NCI-H2081 (cell line): ENCODE measurements around the gene THOC2.
A peak's percentile ranks its signal among the peaks of the same experiment; 100 is the strongest.
"Not testable (repeated sequence)": the region's sequence is repeated elsewhere in the genome, so short reads cannot be mapped to it uniquely, and the experiment has no call there.

ENCODE experiments used
- DNase-seq, 2 experiments: peaks; one replicate each; lab custom pipeline; 2025; lab: John Stamatoyannopoulos, UW

The THOC2 gene

GRCh38 chrX:123732670-123733363 is at the start of gene THOC2:
THOC2 (minus strand) TSS chrX:123733052; CDS start chrX:123733022, 30 bp downstream.
- DNase-seq, result peak; percentile 91 to 95

- DNase-seq, result not testable (repeated sequence)
These were observed 48.9 kb upstream of the THOC2 start for GRCh38 chrX:123781786-123782185.

- peak in 1 of 2 experiments; percentile 23 for DNase-seq
These were observed 47.1 kb upstream of the THOC2 start for GRCh38 chrX:123779908-123780396.

DNA sequence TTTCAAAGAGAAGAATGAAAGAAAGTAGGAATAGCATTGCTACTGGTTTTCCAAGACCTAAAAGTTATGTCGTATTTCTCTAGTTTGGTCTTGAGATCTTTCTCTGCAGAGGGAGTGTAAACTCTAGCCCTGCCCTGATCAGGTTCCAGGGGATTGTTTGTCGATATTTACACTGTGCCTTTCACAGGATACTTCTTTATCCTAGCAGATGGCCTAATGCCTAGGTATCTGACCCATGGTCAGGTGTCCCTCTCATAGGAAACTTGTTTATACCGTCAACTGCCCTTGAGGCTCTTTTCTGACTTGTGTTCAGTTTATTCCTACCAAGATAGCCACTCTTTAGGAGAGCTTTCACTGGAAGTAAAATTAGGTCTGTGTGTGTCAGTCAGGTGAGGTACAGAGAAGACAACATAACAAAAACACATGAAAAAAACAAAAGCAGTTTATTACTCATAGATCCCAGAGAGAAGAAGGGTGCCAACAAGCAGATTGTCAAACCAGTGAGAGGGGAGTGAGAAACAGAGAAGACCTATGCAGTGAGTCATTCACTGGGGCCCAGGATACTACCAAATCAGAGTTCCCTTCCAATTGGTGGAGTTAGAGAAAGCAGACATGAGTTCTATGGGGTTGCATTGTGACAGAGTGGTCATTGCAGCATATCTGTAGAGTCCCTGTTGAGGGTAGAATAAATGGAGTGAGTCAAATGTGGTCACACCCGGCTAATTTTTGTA is 40.6 kb upstream of the THOC2 start:
- no peak for DNase-seq

DNA sequence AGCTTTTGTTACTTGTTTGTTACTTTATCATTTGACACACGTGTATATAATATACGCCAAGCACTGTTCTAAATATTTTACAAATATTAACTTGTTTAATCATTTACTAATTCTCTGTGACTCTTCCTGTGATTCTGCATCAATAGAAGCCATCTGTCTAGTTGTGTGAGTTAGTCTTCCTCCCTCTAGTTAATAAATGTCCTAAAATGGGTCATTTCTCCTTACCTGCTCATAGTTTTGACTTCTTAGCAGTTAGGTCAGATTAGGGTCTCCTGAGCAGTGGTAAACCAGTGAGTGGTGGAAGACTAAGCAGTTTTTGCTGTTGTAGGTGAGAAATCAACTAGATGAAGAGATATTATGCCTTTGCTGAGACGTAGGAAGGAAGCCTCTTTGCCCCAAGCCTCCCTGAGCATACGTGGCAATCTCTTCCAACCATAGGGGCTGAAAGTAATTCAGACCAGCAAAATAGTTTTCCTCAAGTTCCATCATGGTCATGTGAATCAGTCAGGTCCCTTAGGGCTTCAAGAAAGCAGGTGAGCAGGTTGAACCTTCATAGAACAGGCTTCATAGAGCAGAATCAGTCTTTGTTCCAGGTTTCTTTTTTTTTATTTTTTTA is 38.7 kb upstream of the THOC2 start:
- no peak for DNase-seq

- DNase-seq, result peak; percentile 88 to 92
These were observed 32.4 kb upstream of the THOC2 start for GRCh38 chrX:123764967-123765871.

DNA sequence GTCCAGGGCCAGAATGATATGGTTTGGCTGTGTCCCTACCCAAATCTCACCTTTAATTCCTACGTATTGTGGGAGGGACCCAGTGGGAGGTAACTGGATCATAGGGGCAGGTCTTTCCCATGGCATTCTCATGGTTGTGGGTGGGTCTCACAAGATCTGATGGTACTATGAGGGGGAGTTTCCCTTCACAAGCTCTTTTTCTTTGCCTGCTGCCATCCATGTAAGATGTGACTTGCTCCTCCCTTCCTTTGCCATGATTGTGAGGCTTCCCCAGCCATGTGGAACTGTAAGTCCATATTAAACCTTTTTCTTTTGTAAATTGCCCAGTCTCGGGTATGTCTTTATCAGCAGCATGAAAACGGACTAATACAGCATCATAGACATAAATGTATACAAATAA is 27.0 kb upstream of the THOC2 start:
- not testable (repeated sequence) for DNase-seq

- not testable (repeated sequence) for DNase-seq
These were observed 24.9 kb upstream of the THOC2 start for GRCh38 chrX:123757794-123758193.

GRCh38 chrX:123756320-123756719 is 23.5 kb upstream of the THOC2 start:
- DNase-seq, result no peak

- DNase-seq, result no peak
These were observed 22.3 kb upstream of the THOC2 start for GRCh38 chrX:123755107-123755506.

GRCh38 chrX:123753656-123754350 is 21.0 kb upstream of the THOC2 start:
- no peak for DNase-seq

DNA sequence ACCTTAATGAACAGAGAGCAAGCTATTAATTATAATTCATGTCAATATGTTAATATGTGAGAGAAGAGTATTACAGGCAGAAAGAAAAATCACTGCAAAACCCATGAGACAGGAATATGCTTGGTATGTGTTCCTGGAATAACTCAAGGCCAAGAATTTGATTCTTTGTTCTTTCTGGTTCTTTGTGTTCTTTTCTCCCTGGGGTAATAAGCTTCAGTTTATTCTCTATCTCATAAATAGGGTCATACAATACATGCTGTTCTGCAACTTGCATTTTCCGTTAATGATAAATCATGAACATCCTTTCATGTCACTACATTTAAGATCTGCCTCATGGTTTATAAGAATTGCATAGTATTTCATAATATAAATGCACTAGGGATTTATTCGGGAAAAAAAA is 16.8 kb upstream of the THOC2 start:
- no peak for DNase-seq

- DNase-seq, result no peak
These were observed 12.7 kb upstream of the THOC2 start for GRCh38 chrX:123745511-123745910.

- no peak for DNase-seq
These were observed 10.5 kb upstream of the THOC2 start for GRCh38 chrX:123743312-123743711.

GRCh38 chrX:123742440-123742839 is 9.6 kb upstream of the THOC2 start:
- no peak for DNase-seq

GRCh38 chrX:123740536-123740935 is 7.7 kb upstream of the THOC2 start:
- no peak for DNase-seq

- no peak for DNase-seq
These were observed 7.2 kb upstream of the THOC2 start for GRCh38 chrX:123740006-123740405.

GRCh38 chrX:123739474-123739873 is 6.6 kb upstream of the THOC2 start:
- no peak for DNase-seq

DNA sequence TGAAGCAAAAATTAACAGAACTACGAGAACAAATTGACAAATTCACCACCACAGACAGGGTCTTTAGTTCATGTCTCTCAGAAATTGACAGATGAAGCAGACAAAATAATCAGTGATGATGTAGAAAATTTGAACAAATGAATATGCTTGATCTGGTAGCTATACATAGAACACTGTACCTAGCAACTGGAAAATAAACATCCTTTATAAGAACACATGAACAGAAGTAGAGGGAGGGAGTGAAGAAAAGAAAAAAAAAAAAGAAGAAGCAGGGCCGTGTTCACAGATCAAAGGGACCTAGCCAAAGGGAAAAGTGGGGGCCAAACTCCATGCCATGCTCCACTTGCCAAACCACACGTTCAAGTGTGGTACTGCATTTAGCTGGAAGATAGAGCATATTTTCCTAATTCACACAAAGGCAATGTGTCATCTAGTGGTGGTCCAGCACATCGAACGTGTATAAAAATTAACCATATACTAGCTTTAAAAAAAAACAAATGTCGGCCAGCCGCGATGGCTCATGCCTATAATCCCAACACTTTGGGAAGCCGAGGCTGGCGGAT is 5.6 kb upstream of the THOC2 start:
- DNase-seq, result no peak

- DNase-seq, result no peak
These were observed 3.6 kb upstream of the THOC2 start for GRCh38 chrX:123736333-123736921.
